ENCODE results near the gene FBH1. TPM values are rescaled to one million over a fixed set of nuclear protein-coding genes. Genes with fewer than 3 reads are reported as not detected.

FBH1 gene
- total and polyA plus RNA-seq, 10 of the 15 experiments (the other 5 are each of a cell fraction or from before 2014, with no cell fraction given): 6.1 to 67.6 (median 47.2) TPM

- H3K9me3 ChIP-seq (replicated peaks; ENCODE audit: control insufficient read depth, insufficient read depth, low read length): no peaks in the 10 kb centered on the region
- H2AFZ ChIP-seq (ENCODE audit: control insufficient read depth, low read depth, low read length): no peak overlapping the region
- no peak overlapping the region for H3K27ac ChIP-seq (ENCODE audit: control insufficient read depth, insufficient read depth)
- no peak for ATAC-seq
- intact Hi-C loops (cut with micrococcal nuclease; ENCODE audit: unreplicated experiment) (no loop called here), in situ Hi-C loops (cut with MboI) (no loop called here)
- no peak for DNase-seq (ENCODE audit: low read depth, low spot score)
- ChIA-PET RAD21 (ENCODE audit: unreplicated experiment) (no interaction called here), SMC1A (ENCODE audit: uncharacterized antibody, unreplicated experiment) (interaction anchor here (1.0 kb wide), 1 partner anchor 80 kb away, joined by 3 read pairs; no protein-coding TSS in a partner anchor), CTCF (no interaction called here), POLR2A (interaction anchor here (0.7 kb wide), 1 partner anchor 73 kb away, joined by 3 read pairs; no protein-coding TSS in a partner anchor)
- H3K9ac ChIP-seq (ENCODE audit: control insufficient read depth, insufficient read depth, low read length): no peak overlapping the region
- no peak overlapping the region for H3K4me3 ChIP-seq
- no TSS peak for BruUV-seq (replicated peaks)
- no peaks in the 10 kb centered on the region for H4K20me1 ChIP-seq (ENCODE audit: control insufficient read depth, insufficient read depth)
- H3K4me1 ChIP-seq (ENCODE audit: control insufficient read depth, insufficient read depth, low read length): no peaks in the 10 kb centered on the region
- 98% methylated on average over 14 of the region's 14 CpGs for WGBS (ENCODE audit: insufficient coverage, insufficient replicate concordance, low lambda C conversion rate, missing lambda C conversion rate)
- no peaks in the 10 kb centered on the region for H3K27me3 ChIP-seq (replicated peaks in 1 of 2; ENCODE audit: control insufficient read depth in 2 of 2, insufficient read depth in 2 of 2, low read length in 1 of 2)
- H3K36me3 ChIP-seq (ENCODE audit: control insufficient read depth in 2 of 2, insufficient read depth in 2 of 2, low read length in 1 of 2): peaks cover 11 to 44% of the 10 kb centered on the region in 2 experiments
- no peak for FAIRE-seq
- H3K4me2 ChIP-seq (ENCODE audit: control insufficient read depth, insufficient read depth): no peak overlapping the region
- no peak for TF ChIP-seq EP300 (IDR thresholded peaks at IDR 0.05; ENCODE audit: borderline replicate concordance in 1 of 2, control insufficient read depth in 1 of 2, low read depth in 2 of 2, low read length in 2 of 2)
- no peak for TF ChIP-seq BRCA1 (IDR thresholded peaks at IDR 0.05; ENCODE audit: low read depth, low read length)
- no peak for TF ChIP-seq CTCF (IDR thresholded peaks at IDR 0.05 in 2 of 3, conservative IDR thresholded peaks at IDR 0.05 in 1 of 3; ENCODE audit: control insufficient read depth in 2 of 3, extremely low read depth in 1 of 3, insufficient read depth in 1 of 3, low read depth in 3 of 3, low read length in 3 of 3)
- TF ChIP-seq IKZF2 (IDR thresholded peaks at IDR 0.05): no peak
- no peak for TF ChIP-seq NR2C2 (IDR thresholded peaks at IDR 0.05; ENCODE audit: borderline replicate concordance, control insufficient read depth, insufficient read length, low read depth)
- no peak for TF ChIP-seq LARP7 (IDR thresholded peaks at IDR 0.05)
- no peak for TF ChIP-seq SIN3A (IDR thresholded peaks at IDR 0.05; ENCODE audit: low read depth, low read length)
- TF ChIP-seq PAX8 (IDR thresholded peaks at IDR 0.05): no peak
- no peak for TF ChIP-seq RAD21 (IDR thresholded peaks at IDR 0.05; ENCODE audit: insufficient read depth, low read depth, low read length)
- TF ChIP-seq CHD4 (IDR thresholded peaks at IDR 0.05): no peak
- TF ChIP-seq CREB1 (IDR thresholded peaks at IDR 0.05; ENCODE audit: low read depth): no peak
- TF ChIP-seq ZNF384 (IDR thresholded peaks at IDR 0.05; ENCODE audit: borderline replicate concordance, low read depth, low read length): no peak
- no peak for TF ChIP-seq TCF12 (IDR thresholded peaks at IDR 0.05; ENCODE audit: low read depth, low read length)
- TF ChIP-seq ZZZ3 (IDR thresholded peaks at IDR 0.05; ENCODE audit: control insufficient read depth, insufficient read length, low read depth): no peak
- no peak for TF ChIP-seq JUND (IDR thresholded peaks at IDR 0.05; ENCODE audit: low read depth, low read length)
- no peak for TF ChIP-seq BACH1 (IDR thresholded peaks at IDR 0.05; ENCODE audit: borderline replicate concordance)
- no peak for TF ChIP-seq MYC (IDR thresholded peaks at IDR 0.05; ENCODE audit: insufficient read depth, insufficient read length, insufficient replicate concordance, low read length, severe bottlenecking)
- no peaks in the 10 kb centered on the region for H3K79me2 ChIP-seq (ENCODE audit: control insufficient read depth, insufficient read depth, low read length)
Measured at GRCh38 chr10:5933909-5934546, 44.0 kb downstream of the FBH1 start.

All from GM12878 (cell line).